B cell (primary cell): Measurements from ENCODE around the gene SECTM1. TPM values are rescaled to one million over a fixed set of nuclear protein-coding genes. Genes with fewer than 3 reads are reported as not detected.

Source experiments
- ATAC-seq: fragments of 200-7000 bp; cut with Tn5 transposase; one replicate; pipeline ENCODE4 v1.10.0; 2021; ENCODE audit warnings: low read depth, mild to moderate bottlenecking, moderate number of reproducible peaks, moderate library complexity
- CTCF ChIA-PET: fragments of 350-600 bp; sonication (Branson Sonifier 250); formaldehyde crosslinking; loops from one replicate; lab custom pipeline; 2021; ENCODE audit warnings: antibody characterized with exemption, inconsistent platforms; lab: Charles Lee
- POLR2A ChIA-PET: fragments of 350-600 bp; sonication (Branson Sonifier 250); formaldehyde crosslinking; loops from one replicate; lab custom pipeline; 2021; ENCODE audit warnings: antibody characterized with exemption; lab: Charles Lee
- DNase-seq: peaks from one replicate; pipeline ENCODE4 v3.0.0; 2013
- H2AFZ ChIP-seq: 2 replicates; pipeline ENCODE4 v1.6.1; 2012; ENCODE audit warnings: mild to moderate bottlenecking, low read depth, low read length; ENCODE audit not compliant: insufficient read depth, poor library complexity, severe bottlenecking
- H3K27ac ChIP-seq, 2 donors: 1 replicate in 1 of 2; 2 replicates in 1 of 2; pipeline ENCODE4 v1.5.1; 2012 to 2013; ENCODE audit warnings: low read length in 2 of 2, mild to moderate bottlenecking in 2 of 2, moderate library complexity in 1 of 2
- H3K27me3 ChIP-seq, 4 experiments: fragments of 200-600 bp in 1 of 4; sonication (generic) in 1 of 4; replicated peaks in 1 of 4; 1 replicate in 2 of 4; 2 replicates in 2 of 4; pipeline versions ENCODE4 v1.6.1 to v1.7.0; 2013 to 2016; ENCODE audit warnings: low read length in 3 of 4, mild to moderate bottlenecking in 2 of 4, mixed read lengths in 1 of 4, moderate library complexity in 1 of 4; ENCODE audit not compliant: insufficient read depth in 4 of 4, control insufficient read depth in 3 of 4; ENCODE audit errors: control extremely low read depth in 1 of 4
- H3K36me3 ChIP-seq, 2 experiments: replicated peaks in 1 of 2; 1 replicate in 1 of 2; 2 replicates in 1 of 2; pipeline versions ENCODE4 v1.6.1 to v1.7.1; 2013; ENCODE audit warnings: low read length in 1 of 2; ENCODE audit not compliant: insufficient read depth in 2 of 2, control insufficient read depth in 1 of 2; ENCODE audit errors: control extremely low read depth in 1 of 2, extremely low read depth in 1 of 2
- H3K4me1 ChIP-seq, 2 donors: fragments of 200-600 bp in 1 of 2; sonication (generic) in 1 of 2; 1 replicate in 1 of 2; 2 replicates in 1 of 2; pipeline versions ENCODE4 v1.5.1 to v1.6.1; 2013 to 2017; ENCODE audit warnings: low read length in 2 of 2; ENCODE audit not compliant: control insufficient read depth in 2 of 2, insufficient read depth in 2 of 2
- H3K4me2 ChIP-seq: replicated peaks from 2 replicates; pipeline ENCODE3; 2012; ENCODE audit warnings: mild to moderate bottlenecking, low read depth, low read length; ENCODE audit not compliant: poor library complexity, severe bottlenecking
- H3K4me3 ChIP-seq, 5 experiments: fragments of 200-600 bp in 1 of 5; sonication (generic) in 1 of 5; 1 replicate in 3 of 5; 2 replicates in 2 of 5; pipeline versions ENCODE4 v1.5.1 to v1.7.0; 2011 to 2016; ENCODE audit warnings: low read length in 4 of 5, mild to moderate bottlenecking in 4 of 5, low read depth in 2 of 5, control low read depth in 1 of 5, moderate library complexity in 1 of 5; ENCODE audit not compliant: insufficient read depth in 1 of 5; ENCODE audit errors: control extremely low read depth in 1 of 5, extremely low read depth in 1 of 5
- H3K79me2 ChIP-seq: fragments of 200-600 bp; sonication (generic); one replicate; pipeline ENCODE4 v1.6.0; 2016; ENCODE audit warnings: low read length; ENCODE audit not compliant: control insufficient read depth, insufficient read depth
- H3K9ac ChIP-seq: fragments of 200-600 bp; sonication (generic); 2 replicates; pipeline ENCODE4 v1.6.1; 2017; ENCODE audit warnings: mild to moderate bottlenecking, low read length, moderate library complexity
- H3K9me3 ChIP-seq, 3 donors: one replicate each; pipeline versions ENCODE4 v1.6.1 to v1.7.1; 2013; ENCODE audit warnings: low read length in 2 of 3; ENCODE audit not compliant: control insufficient read depth in 2 of 3, insufficient read depth in 1 of 3; ENCODE audit errors: control extremely low read depth in 1 of 3
- H4K20me1 ChIP-seq: 2 replicates; pipeline ENCODE4 v1.6.0; 2012; ENCODE audit warnings: mild to moderate bottlenecking, low read length; ENCODE audit not compliant: insufficient read depth, control insufficient read depth, poor library complexity, severe bottlenecking
- H3K27ac Mint-ChIP-seq: one replicate; pipeline ENCODE4 v1.8.0; 2021; ENCODE audit warnings: mixed read lengths
- H3K27me3 Mint-ChIP-seq: one replicate; pipeline ENCODE4 v1.8.0; 2021; ENCODE audit warnings: mixed read lengths
- H3K4me1 Mint-ChIP-seq: one replicate; pipeline ENCODE4 v1.8.0; 2021; ENCODE audit warnings: mixed read lengths
- H3K4me3 Mint-ChIP-seq: one replicate; pipeline ENCODE4 v1.8.0; 2021; ENCODE audit warnings: mixed read lengths
- H3K9me3 Mint-ChIP-seq: one replicate; pipeline ENCODE4 v1.8.0; 2022; ENCODE audit warnings: mixed read lengths; ENCODE audit not compliant: insufficient read depth
- CTCF ChIP-seq: fragments of 200-600 bp; IDR thresholded peaks from one replicate; pipeline ENCODE4 v1.8.0; 2022; ENCODE audit warnings: antibody characterized with exemption, mild to moderate bottlenecking
- EZH2 ChIP-seq: IDR thresholded peaks from 2 replicates; pipeline ENCODE4 v1.6.1; 2012; ENCODE audit warnings: borderline replicate concordance, low read depth, mild to moderate bottlenecking, moderate library complexity, low read length; ENCODE audit not compliant: insufficient read depth, poor library complexity, severe bottlenecking
- WGBS: methylation state at CpG from one replicate; pipeline ENCODE4 v1.1.5; 2013; ENCODE audit warnings: missing lambda C conversion rate; ENCODE audit not compliant: insufficient coverage; 5-methylcytosine and 5-hydroxymethylcytosine counted together
- intact Hi-C: fragments of 100-400 bp; cut with micrococcal nuclease; formaldehyde crosslinking; loops from one replicate; pipeline ENCODE4 v1.10.0; 2022
- polyA plus RNA-seq: library from polyadenylated mRNA; depleted of rRNA; stranded (reverse); fragments of >200 nt; gene quantifications from 2 replicates; pipeline ENCODE4 v1.2.3, GENCODE V29; 2012
- total RNA-seq, 2 donors: library from RNA; stranded (reverse); fragments of 120-200 nt in 1 of 2; gene quantifications; 1 replicate in 1 of 2; 2 replicates in 1 of 2; pipeline versions ENCODE4 v1.2.3 to v1.2.4, GENCODE V29; 2013 to 2022

Gene SECTM1
- total and polyA plus RNA-seq, 2 donors (not counting 1 experiment from before 2014, with no cell fraction given), result 0.17 to 1.2 TPM

- TF ChIP-seq CTCF (no peak), EZH2 (no peak)
- H3K27me3 Mint-ChIP-seq, result peaks cover 37% of the 10 kb centered on the region
- H3K4me2 ChIP-seq, result peak within 1 kb of the TSS; percentile 89
- no peak for ATAC-seq
- H3K27ac Mint-ChIP-seq, result no peak within 1 kb of the TSS
- no peak within 1 kb of the TSS for H3K27ac ChIP-seq
- H3K4me1 Mint-ChIP-seq, result peaks cover 24% of the 10 kb centered on the region
- intact Hi-C loops, result no loop called here
- CTCF ChIA-PET, result interaction anchor here (2.4 kb wide), 1 partner anchor 14 kb away, joined by 6 read pairs; no protein-coding TSS in a partner anchor
- H3K36me3 ChIP-seq, result no peaks in the 10 kb centered on the region
- peaks cover 0 to 11% (median 0%) of the 10 kb centered on the region in 3 donors for H3K9me3 ChIP-seq
- no peaks in the 10 kb centered on the region for H3K79me2 ChIP-seq
- H2AFZ ChIP-seq, result peak within 1 kb of the TSS; percentile 68
- peak within 1 kb of the TSS; percentile 70 for H3K9ac ChIP-seq
- WGBS, result 8% methylated on average over 108 of the region's 109 CpGs
- no peaks in the 10 kb centered on the region for H3K9me3 Mint-ChIP-seq
- peaks cover 0 to 38% (median 14%) of the 10 kb centered on the region in 4 experiments for H3K27me3 ChIP-seq
- H3K4me1 ChIP-seq, result peaks cover 23 to 27% of the 10 kb centered on the region in 2 donors
- POLR2A ChIA-PET, result no interaction called here
- no peaks in the 10 kb centered on the region for H4K20me1 ChIP-seq
- DNase-seq, result no peak
- H3K4me3 Mint-ChIP-seq, result peak within 1 kb of the TSS; percentile 82
- peak within 1 kb of the TSS in 4 of 5 experiments; percentile 38 to 72 (median 41) for H3K4me3 ChIP-seq
Observed at GRCh38 chr17:82371333-82372248, 38.0 kb upstream of the SECTM1 start, which contains the start of gene UTS2R. Gene UTS2R (plus strand): TSS chr17:82371765. CDS start chr17:82374325, 2,560 bp downstream.
